LNCaP clone FGC (cell line): ENCODE measurements around the gene ANKS6.
A peak's percentile ranks its signal among the peaks of the same experiment; 100 is the strongest.

Experiments used
- DNase-seq: peaks from one replicate; pipeline ENCODE4 v3.0.0-alpha.2; 2011; ENCODE audit warnings: low read depth
- H3K4me3 ChIP-seq: 2 replicates; pipeline ENCODE4 v1.5.1; 2011; ENCODE audit warnings: mild to moderate bottlenecking, low read depth, low read length, control low read depth
- CTCF ChIP-seq: IDR thresholded peaks from 2 replicates; pipeline ENCODE4 v1.5.1; 2012; ENCODE audit warnings: mild to moderate bottlenecking; ENCODE audit not compliant: control insufficient read depth, insufficient read depth; ENCODE audit errors: extremely low read depth

Gene ANKS6

DNA sequence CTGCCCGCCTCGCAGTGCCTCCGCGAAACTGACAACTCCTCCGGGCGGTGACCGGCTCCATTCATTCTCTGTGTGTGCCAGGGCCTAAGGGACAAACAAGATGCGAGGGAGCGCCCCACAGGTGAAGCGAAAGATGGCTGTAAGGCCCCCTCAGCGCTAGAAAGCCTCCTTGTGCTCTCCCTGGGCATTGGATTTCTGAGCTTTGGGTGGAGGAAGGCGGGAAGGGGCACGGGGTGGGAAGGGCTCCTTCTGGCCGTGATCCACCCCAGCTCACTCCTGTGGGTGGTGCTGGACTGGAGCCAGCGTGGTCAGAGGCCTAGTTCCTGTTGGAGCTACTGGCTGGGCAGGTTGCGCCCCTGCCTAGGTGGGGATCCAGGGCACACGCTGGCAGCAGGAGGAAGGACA, 12.1 kb upstream of the ANKS6 start:
- no peak overlapping the region for H3K4me3 ChIP-seq
- no peak for TF ChIP-seq CTCF
- no peak for DNase-seq

DNA sequence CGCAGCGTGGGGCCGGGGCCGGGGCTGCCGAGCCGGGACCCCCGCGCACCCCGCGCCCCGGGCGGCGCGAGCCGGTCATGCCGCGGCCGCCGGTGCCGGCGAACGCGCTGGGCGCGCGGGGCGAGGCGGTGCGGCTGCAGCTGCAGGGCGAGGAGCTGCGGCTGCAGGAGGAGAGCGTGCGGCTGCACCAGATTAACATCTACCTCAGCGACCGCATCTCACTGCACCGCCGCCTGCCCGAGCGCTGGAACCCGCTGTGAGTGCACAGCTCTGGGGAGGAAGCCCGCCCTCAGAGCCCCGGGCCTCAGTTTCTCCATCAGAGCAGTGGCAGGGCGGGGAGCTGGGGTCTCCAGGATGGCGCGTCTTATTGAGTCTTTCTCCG, 11.4 kb upstream of the ANKS6 start:
- no peak for DNase-seq
- no peak for TF ChIP-seq CTCF
- H3K4me3 ChIP-seq: peak overlapping the region; percentile 11; the same call in 1 of the 2 replicates

- peak within 1 kb of the TSS; percentile 16; the same call in 1 of the 2 replicates for H3K4me3 ChIP-seq
- peak; percentile 17; the same call in 1 of the 2 replicates for TF ChIP-seq CTCF
- DNase-seq: peak; percentile 72
Measured at GRCh38 chr9:98807070-98807813, 10.9 kb upstream of the ANKS6 start, which contains the start of gene GALNT12. GALNT12 (plus strand) TSS chr9:98807670; CDS start chr9:98807699, 29 bp downstream.

- TF ChIP-seq CTCF: peak; percentile 42
- DNase-seq: no peak
- H3K4me3 ChIP-seq: no peak overlapping the region
Measured at GRCh38 chr9:98806394-98807035, 10.2 kb upstream of the ANKS6 start.

DNA sequence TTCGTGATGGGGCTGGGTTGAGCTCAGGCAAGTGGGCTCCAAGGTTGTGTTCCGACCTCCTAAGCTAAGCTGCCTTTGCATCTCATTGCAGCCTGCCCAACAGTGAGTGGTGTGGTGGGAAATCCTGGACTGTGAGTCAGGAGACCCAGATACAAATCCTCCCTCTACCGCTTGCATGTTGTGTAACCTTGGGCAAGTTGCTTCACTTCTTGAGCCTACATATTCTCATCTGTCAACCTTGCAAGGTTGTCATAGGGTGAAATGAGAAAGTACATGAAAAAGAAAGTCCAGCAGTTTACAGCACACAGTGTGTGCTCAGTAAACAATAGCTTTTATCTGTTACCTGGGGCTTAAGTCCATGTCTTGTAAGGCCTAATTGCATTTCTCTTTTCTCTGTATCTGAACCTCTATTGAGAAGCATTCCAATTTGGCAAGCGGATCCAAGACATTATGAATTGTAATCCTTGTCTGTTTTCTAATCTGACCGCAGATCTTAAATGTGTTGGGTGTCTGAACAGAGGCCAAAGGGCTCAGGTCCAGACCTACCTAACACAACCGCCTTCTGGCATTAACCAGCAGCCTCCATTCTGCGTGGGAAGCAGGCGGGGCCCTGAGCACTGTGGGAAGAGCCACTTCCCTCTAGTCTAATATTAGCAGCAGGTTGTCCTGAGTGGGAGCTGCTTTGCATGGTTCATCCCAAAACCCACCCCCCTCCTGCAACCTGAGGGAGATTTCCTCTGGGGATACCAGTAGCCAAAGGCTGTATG, 9.3 kb upstream of the ANKS6 start:
- no peak for TF ChIP-seq CTCF
- peak; percentile 64 for DNase-seq
- no peak overlapping the region for H3K4me3 ChIP-seq

DNA sequence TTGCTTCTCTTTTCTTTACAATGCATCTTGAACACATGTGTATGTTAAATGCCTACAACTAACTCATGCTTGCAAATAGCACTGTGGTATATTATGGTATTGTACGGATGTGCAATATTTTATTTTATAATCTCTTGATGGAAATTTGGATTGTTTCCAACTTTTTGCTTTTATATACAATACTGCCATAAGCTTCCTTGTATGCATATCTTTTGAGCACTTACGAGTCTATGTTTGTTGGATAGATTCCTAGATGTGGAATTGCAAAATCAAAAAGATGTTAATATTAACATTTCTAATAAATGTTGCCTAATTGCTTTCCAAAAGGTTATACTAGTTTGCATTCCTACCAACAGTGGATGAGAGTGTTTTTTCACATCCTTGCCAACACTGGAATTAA, 7.7 kb upstream of the ANKS6 start:
- H3K4me3 ChIP-seq: no peak overlapping the region
- DNase-seq: peak; percentile 72
- TF ChIP-seq CTCF: no peak
